SK-N-SH treated with all-trans-retinoic acid at 6 μM for 48 hours (cell line): Measurements from ENCODE around the gene ROBO2.

ENCODE experiments used
- ARNTL ChIP-seq: fragments of 450-650 bp; formaldehyde crosslinking; IDR thresholded peaks from 2 replicates; pipeline ENCODE4 v1.5.0; 2020; ENCODE audit warnings: low read depth, mild to moderate bottlenecking, moderate library complexity, borderline replicate concordance
- CREB5 ChIP-seq: fragments of 250-450 bp; sonication (Bioruptor Pico); IDR thresholded peaks from 2 replicates; pipeline ENCODE4 v1.5.1; 2020; ENCODE audit warnings: low read depth, mild to moderate bottlenecking, moderate library complexity
- ISL1 ChIP-seq: fragments of 250-450 bp; sonication (Bioruptor Pico); IDR thresholded peaks from 2 replicates; pipeline ENCODE4 v2.1.2; 2022; ENCODE audit warnings: mild to moderate bottlenecking, moderate library complexity
- POU6F1 ChIP-seq: fragments of 250-450 bp; sonication (Bioruptor Pico); IDR thresholded peaks from 2 replicates; pipeline ENCODE4 v1.8.0; 2021; ENCODE audit warnings: low read depth, mild to moderate bottlenecking, moderate library complexity, borderline replicate concordance
- PPARA ChIP-seq: fragments of 250-450 bp; sonication (Bioruptor Pico); IDR thresholded peaks from 2 replicates; pipeline ENCODE4 v1.5.0; 2020; ENCODE audit warnings: mild to moderate bottlenecking, borderline replicate concordance
- TCF4 ChIP-seq: fragments of 250-450 bp; sonication (Bioruptor Pico); IDR thresholded peaks from 2 replicates; pipeline ENCODE4 v1.8.0; 2021; ENCODE audit warnings: mild to moderate bottlenecking, moderate library complexity, borderline replicate concordance
- ZC3H10 ChIP-seq: fragments of 250-450 bp; sonication (Bioruptor Pico); IDR thresholded peaks from 2 replicates; pipeline ENCODE4 v1.5.1; 2021; ENCODE audit warnings: mild to moderate bottlenecking, moderate library complexity
- ZFP3 ChIP-seq: fragments of 250-450 bp; sonication (Bioruptor Pico); IDR thresholded peaks from 2 replicates; pipeline ENCODE4 v1.5.0; 2020; ENCODE audit warnings: mild to moderate bottlenecking, moderate library complexity
- ZNF8 ChIP-seq: fragments of 450-650 bp; formaldehyde crosslinking; IDR thresholded peaks from 2 replicates; pipeline ENCODE4 v1.5.0; 2020; ENCODE audit warnings: mild to moderate bottlenecking, moderate library complexity
- TF ChIP-seq, protein P1 (sequence below): fragments of 250-450 bp; sonication (Bioruptor Pico); IDR thresholded peaks from 2 replicates; pipeline ENCODE4 v1.8.0; 2020; ENCODE audit warnings: mild to moderate bottlenecking, moderate library complexity, borderline replicate concordance
- TF ChIP-seq, protein P2 (sequence below): fragments of 250-450 bp; sonication (Bioruptor Pico); IDR thresholded peaks from 2 replicates; pipeline ENCODE4 v1.5.0; 2020; ENCODE audit warnings: mild to moderate bottlenecking, moderate library complexity

DNA sequence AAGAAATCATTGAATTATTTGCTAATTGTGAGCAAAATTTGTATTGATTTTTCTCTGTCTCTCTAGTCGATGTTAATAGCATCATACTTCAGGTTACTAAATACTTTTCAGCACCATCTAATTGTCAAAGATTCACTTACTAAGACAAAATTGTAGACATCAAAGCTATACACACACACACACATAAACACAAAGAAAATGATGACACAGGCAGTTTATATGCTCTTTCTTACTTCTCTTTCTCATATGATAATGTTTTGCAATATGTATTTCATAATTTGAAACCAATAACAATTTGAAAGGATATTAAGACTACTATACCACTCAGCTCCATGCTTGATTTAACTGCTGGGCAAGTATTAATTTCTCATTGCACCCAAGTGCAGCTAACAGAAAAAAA lies 406.2 kb downstream of the ROBO2 start:
- no peak for TF ChIP-seq ZNF8 (CRISPR knock-in tag)
- no peak for TF ChIP-seq ARNTL (CRISPR knock-in tag)
- no peak for TF ChIP-seq ZC3H10 (CRISPR knock-in tag)
- no peak for TF ChIP-seq ISL1 (CRISPR knock-in tag)
- TF ChIP-seq CREB5 (CRISPR knock-in tag) = no peak
- no peak for TF ChIP-seq ZFP3 (CRISPR knock-in tag)
- TF ChIP-seq, protein P1, sequence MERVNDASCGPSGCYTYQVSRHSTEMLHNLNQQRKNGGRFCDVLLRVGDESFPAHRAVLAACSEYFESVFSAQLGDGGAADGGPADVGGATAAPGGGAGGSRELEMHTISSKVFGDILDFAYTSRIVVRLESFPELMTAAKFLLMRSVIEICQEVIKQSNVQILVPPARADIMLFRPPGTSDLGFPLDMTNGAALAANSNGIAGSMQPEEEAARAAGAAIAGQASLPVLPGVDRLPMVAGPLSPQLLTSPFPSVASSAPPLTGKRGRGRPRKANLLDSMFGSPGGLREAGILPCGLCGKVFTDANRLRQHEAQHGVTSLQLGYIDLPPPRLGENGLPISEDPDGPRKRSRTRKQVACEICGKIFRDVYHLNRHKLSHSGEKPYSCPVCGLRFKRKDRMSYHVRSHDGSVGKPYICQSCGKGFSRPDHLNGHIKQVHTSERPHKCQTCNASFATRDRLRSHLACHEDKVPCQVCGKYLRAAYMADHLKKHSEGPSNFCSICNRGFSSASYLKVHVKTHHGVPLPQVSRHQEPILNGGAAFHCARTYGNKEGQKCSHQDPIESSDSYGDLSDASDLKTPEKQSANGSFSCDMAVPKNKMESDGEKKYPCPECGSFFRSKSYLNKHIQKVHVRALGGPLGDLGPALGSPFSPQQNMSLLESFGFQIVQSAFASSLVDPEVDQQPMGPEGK = no peak
- TF ChIP-seq PPARA (CRISPR knock-in tag) = no peak
- TF ChIP-seq POU6F1 (CRISPR knock-in tag) = no peak
- no peak for TF ChIP-seq TCF4 (CRISPR knock-in tag)
- TF ChIP-seq, protein P2, sequence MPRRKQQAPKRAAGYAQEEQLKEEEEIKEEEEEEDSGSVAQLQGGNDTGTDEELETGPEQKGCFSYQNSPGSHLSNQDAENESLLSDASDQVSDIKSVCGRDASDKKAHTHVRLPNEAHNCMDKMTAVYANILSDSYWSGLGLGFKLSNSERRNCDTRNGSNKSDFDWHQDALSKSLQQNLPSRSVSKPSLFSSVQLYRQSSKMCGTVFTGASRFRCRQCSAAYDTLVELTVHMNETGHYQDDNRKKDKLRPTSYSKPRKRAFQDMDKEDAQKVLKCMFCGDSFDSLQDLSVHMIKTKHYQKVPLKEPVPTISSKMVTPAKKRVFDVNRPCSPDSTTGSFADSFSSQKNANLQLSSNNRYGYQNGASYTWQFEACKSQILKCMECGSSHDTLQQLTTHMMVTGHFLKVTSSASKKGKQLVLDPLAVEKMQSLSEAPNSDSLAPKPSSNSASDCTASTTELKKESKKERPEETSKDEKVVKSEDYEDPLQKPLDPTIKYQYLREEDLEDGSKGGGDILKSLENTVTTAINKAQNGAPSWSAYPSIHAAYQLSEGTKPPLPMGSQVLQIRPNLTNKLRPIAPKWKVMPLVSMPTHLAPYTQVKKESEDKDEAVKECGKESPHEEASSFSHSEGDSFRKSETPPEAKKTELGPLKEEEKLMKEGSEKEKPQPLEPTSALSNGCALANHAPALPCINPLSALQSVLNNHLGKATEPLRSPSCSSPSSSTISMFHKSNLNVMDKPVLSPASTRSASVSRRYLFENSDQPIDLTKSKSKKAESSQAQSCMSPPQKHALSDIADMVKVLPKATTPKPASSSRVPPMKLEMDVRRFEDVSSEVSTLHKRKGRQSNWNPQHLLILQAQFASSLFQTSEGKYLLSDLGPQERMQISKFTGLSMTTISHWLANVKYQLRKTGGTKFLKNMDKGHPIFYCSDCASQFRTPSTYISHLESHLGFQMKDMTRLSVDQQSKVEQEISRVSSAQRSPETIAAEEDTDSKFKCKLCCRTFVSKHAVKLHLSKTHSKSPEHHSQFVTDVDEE (CRISPR knock-in tag) = no peak
